Activated T-helper 1 cell treated with anti-CD3 and anti-CD28 coated beads, Interleukin-2, amount 50 U/mL, for 16 hours (primary cell): ENCODE results near the gene KRT6B.

Experiments used
- DNase-seq, 2 donors: peaks; one replicate each; pipeline ENCODE4 v3.0.0-alpha.2; 2020; ENCODE audit warnings: low read depth in 1 of 2, low spot score in 1 of 2

Gene KRT6B

GRCh38 chr12:52436828-52437474, 15.0 kb downstream of the KRT6B start:
- DNase-seq, result no peak

GRCh38 chr12:52436000-52436827, 15.7 kb downstream of the KRT6B start:
- DNase-seq, result no peak

- DNase-seq, result no peak
Measured at GRCh38 chr12:52435659-52435999, 16.3 kb downstream of the KRT6B start.

- no peak for DNase-seq
Measured at GRCh38 chr12:52434760-52435530, 17.0 kb downstream of the KRT6B start.

- no peak for DNase-seq
Measured at GRCh38 chr12:52434081-52434733, 17.7 kb downstream of the KRT6B start, which contains the start of gene KRT75. Gene KRT75, minus strand, starts transcription at chr12:52434371. Its CDS starts 67 bp downstream, at chr12:52434304.

GRCh38 chr12:52433501-52434080, 18.4 kb downstream of the KRT6B start:
- DNase-seq, result no peak

- no peak for DNase-seq
Measured at GRCh38 chr12:52432559-52433207, 19.3 kb downstream of the KRT6B start.

- DNase-seq, result no peak
Measured at GRCh38 chr12:52428121-52428520, 23.8 kb downstream of the KRT6B start.

GRCh38 chr12:52427083-52427482, 24.9 kb downstream of the KRT6B start:
- no peak for DNase-seq

- no peak for DNase-seq
Measured at GRCh38 chr12:52426034-52426433, 25.9 kb downstream of the KRT6B start.

- DNase-seq, result no peak
Measured at GRCh38 chr12:52425466-52425865, 26.5 kb downstream of the KRT6B start.

- DNase-seq, result no peak
Measured at GRCh38 chr12:52423661-52424500, 28.1 kb downstream of the KRT6B start.

- DNase-seq, result no peak
Measured at GRCh38 chr12:52423035-52423434, 28.9 kb downstream of the KRT6B start.

GRCh38 chr12:52419656-52420055, 32.3 kb downstream of the KRT6B start:
- no peak for DNase-seq

- no peak for DNase-seq
Measured at GRCh38 chr12:52418576-52419110, 33.3 kb downstream of the KRT6B start.

- no peak for DNase-seq
Measured at GRCh38 chr12:52417740-52418139, 34.2 kb downstream of the KRT6B start.

- no peak for DNase-seq
Measured at GRCh38 chr12:52416795-52417194, 35.2 kb downstream of the KRT6B start.

- DNase-seq, result no peak
Measured at GRCh38 chr12:52415870-52416750, 35.8 kb downstream of the KRT6B start.
